GM21360 (cell line): ENCODE measurements around the gene RING1.
A peak's percentile ranks its signal among the peaks of the same experiment; 100 is the strongest.

ENCODE experiments used
- ATAC-seq: cut with Tn5 transposase; IDR thresholded peaks from one replicate; pipeline ENCODE4 v1.9.1; 2021; ENCODE audit warnings: mild to moderate bottlenecking, moderate library complexity; ENCODE audit not compliant: unreplicated experiment

Gene RING1

GRCh38 chr6:33237741-33238140, 29.4 kb downstream of the RING1 start:
- ATAC-seq = no peak

GRCh38 chr6:33241968-33242367, 33.7 kb downstream of the RING1 start:
- no peak for ATAC-seq

DNA sequence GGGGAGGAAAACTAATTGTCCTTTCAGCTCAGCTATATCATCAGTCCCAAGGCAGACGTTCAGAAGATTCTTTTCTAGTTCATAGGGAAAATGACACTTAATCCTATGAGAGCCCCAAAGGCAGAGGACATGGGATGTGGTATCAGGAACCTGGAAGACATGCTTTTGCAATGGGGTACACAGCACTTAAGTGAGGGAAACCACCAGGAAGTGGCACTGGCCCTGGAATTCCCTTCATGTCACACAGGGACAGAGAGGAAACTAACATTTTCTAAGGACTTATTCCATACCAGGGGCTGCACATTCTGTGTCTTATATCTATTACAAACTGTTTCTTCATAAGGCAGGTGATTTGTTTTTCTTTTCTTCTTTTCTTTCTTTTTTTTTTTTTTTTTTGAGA, 35.2 kb downstream of the RING1 start:
- no peak for ATAC-seq

DNA sequence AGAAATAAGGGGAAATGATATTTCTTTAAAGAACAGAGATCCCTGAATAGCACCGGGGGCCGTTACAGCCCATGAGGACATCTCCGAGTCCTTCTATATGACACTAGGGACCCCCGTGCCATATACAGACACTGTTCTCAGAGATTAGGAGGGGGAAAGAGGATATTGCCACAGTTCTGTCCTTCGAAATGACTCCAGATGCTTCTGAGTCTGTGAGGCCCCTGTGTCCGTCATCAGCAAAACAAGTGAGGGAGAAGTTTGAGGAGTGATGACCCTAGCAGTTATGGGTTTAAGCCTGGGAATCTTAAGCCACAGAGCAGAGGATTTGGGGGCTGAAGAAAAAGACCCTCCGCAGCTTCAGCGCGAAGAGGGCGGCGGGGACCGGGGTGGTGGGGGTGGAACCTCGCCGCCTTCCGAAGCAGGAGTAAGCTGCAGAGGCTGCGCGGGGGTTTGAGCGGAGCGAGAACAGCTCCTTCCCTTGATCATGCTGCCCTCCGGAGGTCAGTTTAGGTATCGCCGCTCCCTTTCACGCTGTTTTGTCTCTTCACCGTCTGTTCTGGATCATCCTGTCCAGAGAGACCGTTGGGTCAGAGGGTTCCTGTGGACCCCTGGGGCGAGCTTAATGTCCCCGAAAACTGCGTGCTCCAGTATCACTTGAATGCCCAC, 39.8 kb downstream of the RING1 start:
- ATAC-seq = peak; percentile 45

- peak; percentile 11 for ATAC-seq
Measured at GRCh38 chr6:33248643-33248931, 40.3 kb downstream of the RING1 start.

DNA sequence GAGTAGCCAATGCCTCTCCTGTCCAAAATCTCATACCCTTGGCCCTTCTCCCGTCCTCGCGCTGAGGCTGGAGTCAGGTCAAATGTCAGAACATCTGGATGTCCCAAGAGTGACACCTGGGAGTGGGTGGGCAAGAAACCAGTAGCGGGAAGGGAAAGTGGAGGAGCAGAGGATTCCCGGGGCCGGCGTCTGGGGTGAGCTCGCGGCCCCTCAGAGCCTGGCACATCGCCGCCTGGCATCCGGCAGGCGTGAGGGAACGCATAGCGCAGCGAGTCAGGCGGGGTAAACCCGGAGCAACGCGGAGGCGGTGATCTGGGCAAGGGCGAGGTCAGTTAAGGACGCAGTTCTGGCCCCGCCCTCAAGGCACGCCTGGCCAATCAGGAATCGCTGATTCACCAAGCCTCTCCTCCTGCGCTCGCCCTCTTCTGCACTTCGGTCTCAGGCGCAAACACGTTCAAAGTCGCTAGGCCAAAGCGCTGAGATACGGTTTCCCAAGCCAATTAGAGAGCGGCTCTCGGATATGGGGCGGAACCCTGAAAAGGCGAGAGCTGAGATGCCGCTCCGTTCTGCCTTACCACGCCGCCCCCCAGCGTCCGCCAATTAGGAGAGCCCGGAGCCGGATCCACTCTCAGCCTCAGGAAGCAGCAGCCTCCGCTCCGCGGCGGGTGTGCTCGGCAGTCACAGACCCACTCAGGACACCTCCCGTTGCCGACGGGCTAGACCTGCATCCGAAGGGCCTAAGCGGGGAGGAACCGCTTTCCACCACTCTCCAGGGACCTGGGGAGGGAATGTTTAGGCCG, 40.8 kb downstream of the RING1 start:
- peak; percentile 87 for ATAC-seq

DNA sequence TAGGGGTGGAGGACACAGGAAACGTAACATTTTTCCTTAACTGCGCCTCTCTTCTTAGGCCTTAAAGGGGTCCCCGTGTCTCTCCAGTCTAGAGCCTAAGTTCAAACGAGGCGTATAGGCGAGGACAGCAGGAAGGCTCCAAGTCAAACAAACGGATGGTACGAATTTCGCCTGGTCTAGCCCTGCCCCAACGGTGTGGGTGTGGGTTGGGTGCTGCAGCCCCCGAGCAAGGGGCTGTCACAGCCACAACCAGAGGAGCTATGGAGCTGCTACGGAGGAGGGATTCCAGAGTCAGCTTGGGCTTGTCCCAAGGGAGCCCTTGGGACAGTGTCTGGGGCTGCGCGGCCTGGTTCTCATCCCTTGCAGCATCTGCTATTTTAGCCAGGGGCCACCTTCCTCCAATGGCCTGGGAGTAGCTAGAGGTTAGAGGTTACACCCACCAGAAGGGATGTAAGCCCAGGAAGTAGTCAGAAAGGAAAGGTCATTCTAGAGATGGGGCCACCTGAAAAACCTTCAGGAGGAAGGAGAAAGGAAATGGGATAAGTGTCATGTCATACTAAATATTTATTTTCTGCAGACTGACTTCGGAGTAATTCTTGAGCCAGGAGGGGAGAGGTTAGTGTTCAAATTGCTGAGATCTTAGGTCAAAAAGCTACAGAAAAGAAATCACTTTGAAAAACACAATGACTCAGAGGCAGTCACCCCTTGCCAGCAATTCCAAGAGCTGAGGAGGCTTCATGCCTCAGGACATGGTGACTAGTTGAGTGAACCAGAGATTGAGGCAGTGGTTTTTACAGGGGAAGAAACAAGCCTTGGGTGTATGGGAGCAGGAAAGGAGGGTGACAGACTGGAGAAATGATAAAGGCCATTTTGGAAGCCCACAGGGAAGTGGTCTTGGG, 41.7 kb downstream of the RING1 start:
- ATAC-seq = no peak

GRCh38 chr6:33250731-33251130, 42.4 kb downstream of the RING1 start:
- ATAC-seq = no peak

DNA sequence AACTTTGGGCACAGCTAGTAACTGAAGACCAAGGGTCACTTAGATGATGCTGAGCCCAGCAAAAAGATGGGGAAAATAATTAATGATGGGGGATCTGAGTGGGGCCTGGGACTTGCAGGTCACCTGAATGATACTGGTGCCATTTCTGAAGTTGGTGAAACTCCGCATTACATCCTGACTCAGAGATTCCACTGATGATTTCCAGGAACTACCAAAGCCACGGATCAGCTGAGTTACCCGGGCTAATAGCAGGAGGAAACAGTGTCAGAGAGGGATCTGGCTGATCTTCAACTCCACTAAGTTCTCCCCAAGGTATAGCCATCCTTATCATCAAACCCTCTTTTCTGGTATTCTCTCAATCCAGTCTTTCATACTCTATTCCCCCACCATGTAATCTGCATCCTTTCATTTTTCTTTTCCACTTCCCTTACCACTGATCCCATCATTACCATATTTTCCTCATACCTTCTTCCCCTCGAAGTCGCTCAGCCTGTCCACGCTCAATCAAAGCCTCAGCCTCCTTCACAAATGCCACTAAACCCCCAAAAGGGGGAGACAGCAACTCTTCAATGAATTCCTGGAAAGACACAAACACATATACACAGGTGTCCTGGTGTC, 43.2 kb downstream of the RING1 start:
- no peak for ATAC-seq

DNA sequence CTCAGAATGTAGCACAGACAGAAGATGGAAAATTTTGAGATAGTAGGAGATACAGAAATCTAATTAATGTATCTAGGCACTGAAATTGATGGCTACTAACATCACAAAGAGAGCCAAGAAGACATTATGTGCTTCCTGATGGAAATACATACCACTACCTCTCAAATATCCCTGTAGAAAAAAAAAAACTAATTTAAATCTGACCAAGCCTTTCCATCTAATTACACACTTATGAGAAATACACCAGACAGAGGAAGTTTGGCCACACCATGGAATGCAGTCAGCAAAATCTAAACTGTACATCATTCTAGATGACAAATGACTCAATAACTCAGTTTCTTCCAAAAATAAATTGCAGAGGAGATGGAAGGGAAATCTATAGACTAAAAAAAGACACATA, 44.5 kb downstream of the RING1 start:
- no peak for ATAC-seq

DNA sequence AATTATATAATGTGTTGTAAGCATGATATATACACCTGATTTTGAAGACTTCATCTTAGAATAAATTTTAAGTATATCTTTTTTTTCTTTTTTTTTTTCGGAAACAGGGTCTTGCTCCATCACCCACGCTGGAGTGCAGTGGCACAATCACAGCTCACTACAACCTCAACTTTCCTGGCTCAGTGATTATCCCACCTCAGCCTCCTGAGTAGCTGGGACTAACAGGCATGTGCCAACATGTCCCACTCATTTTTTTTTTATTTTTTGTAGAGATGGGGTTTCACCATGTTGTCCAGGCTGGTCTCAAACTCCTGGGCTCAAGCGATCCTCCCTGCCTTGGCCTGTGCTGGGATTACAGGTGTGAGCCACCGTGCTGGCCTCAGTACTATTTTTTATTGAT, 46.3 kb downstream of the RING1 start:
- ATAC-seq = no peak

DNA sequence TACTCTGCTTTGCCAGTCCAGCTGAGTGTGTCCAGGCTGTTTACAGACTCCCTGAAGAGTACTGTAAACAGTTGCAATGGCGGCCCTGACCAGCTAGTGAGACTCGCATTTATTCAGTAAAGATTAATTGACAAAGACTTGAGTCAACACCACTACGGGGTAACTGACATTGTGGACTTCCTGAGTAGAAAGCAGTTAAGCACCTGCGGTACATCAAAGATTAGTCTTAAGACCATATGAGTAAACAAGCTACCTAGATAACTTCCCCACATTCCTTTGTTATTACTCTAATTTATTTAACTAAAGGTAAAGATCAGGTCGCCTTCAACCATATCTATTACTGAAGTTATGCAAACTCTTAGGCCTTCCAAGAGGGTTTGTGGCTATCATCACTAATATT, 50.7 kb downstream of the RING1 start:
- ATAC-seq = no peak
